Astrocyte of the hippocampus (primary cell): ENCODE data around the gene PYGB.
A peak's percentile ranks its signal among the peaks of the same experiment; 100 is the strongest.
"Not testable (repeated sequence)": the region's sequence is repeated elsewhere in the genome, so short reads cannot be mapped to it uniquely, and the experiment has no call there.

Experiments used
- DNase-seq: peaks from one replicate; pipeline ENCODE4 v3.0.0; 2011; ENCODE audit warnings: low read depth, low spot score

Gene PYGB

GRCh38 chr20:25296094-25297093, 48.5 kb downstream of the PYGB start:
- peak; percentile 44 for DNase-seq

GRCh38 chr20:25297141-25297905, 49.4 kb downstream of the PYGB start:
- no peak for DNase-seq

- DNase-seq, result peak; percentile 75
Observed at GRCh38 chr20:25299806-25300205, 51.9 kb downstream of the PYGB start.

GRCh38 chr20:25300496-25301170, 52.7 kb downstream of the PYGB start:
- no peak for DNase-seq

GRCh38 chr20:25301357-25301920, 53.6 kb downstream of the PYGB start:
- no peak for DNase-seq

GRCh38 chr20:25302596-25302995, 54.7 kb downstream of the PYGB start:
- DNase-seq, result no peak

- DNase-seq, result no peak
Observed at GRCh38 chr20:25303292-25304024, 55.6 kb downstream of the PYGB start.

GRCh38 chr20:25304025-25304549, 56.2 kb downstream of the PYGB start:
- DNase-seq, result no peak

GRCh38 chr20:25306991-25307903, 59.4 kb downstream of the PYGB start:
- DNase-seq, result no peak

- no peak for DNase-seq
Observed at GRCh38 chr20:25308083-25308491, 60.2 kb downstream of the PYGB start.

- peak; percentile 68 for DNase-seq
Observed at GRCh38 chr20:25308671-25309394, 60.9 kb downstream of the PYGB start.

- DNase-seq, result peak; percentile 76
Observed at GRCh38 chr20:25309395-25310267, 61.7 kb downstream of the PYGB start.

- DNase-seq, result peak; percentile 85
Observed at GRCh38 chr20:25310268-25310920, 62.5 kb downstream of the PYGB start.

- DNase-seq, result peak; percentile 76
Observed at GRCh38 chr20:25310921-25311728, 63.2 kb downstream of the PYGB start.

GRCh38 chr20:25312716-25313115, 64.8 kb downstream of the PYGB start:
- not testable (repeated sequence) for DNase-seq

- DNase-seq, result no peak
Observed at GRCh38 chr20:25313593-25313992, 65.7 kb downstream of the PYGB start.
